Activated CD4-positive, alpha-beta T cell treated with anti-CD3 and anti-CD28 coated beads for 1 hour (primary cell): ENCODE measurements around the gene PXDC1.
"Not testable (repeated sequence)": the region's sequence is repeated elsewhere in the genome, so short reads cannot be mapped to it uniquely, and the experiment has no call there.

ENCODE experiments used
- DNase-seq: peaks from one replicate; pipeline ENCODE4 v3.0.0-alpha.2; 2020

PXDC1 gene

GRCh38 chr6:3729603-3730344, 21.7 kb downstream of the PXDC1 start:
- DNase-seq, result no peak

DNA sequence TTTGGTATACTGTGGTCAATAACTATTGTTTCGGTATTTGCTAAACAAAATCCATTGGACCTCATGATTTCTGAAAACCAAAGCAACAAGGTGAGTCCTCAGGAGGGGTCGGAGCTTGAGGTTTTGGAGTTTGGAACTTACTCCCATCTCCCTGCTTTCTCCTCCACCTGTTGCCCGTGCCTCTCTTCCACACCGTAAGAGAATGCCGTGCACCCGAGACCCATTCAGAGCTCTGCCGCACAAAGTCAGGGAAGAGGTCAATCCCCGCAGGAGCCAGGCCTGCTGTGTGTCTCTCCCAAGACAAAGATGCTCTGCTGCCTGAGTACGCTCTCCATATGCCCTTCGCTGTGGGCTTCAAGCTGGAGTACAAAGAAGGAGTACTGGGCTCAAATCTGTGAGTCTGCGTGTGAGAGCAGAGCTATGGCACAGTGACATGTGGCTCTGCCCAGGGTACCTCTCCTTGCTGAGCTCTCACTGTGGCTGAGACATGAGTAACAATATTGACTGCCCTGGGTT, 23.9 kb downstream of the PXDC1 start:
- no peak for DNase-seq

- DNase-seq, result no peak
These were observed 24.5 kb downstream of the PXDC1 start for GRCh38 chr6:3727036-3727435.

DNA sequence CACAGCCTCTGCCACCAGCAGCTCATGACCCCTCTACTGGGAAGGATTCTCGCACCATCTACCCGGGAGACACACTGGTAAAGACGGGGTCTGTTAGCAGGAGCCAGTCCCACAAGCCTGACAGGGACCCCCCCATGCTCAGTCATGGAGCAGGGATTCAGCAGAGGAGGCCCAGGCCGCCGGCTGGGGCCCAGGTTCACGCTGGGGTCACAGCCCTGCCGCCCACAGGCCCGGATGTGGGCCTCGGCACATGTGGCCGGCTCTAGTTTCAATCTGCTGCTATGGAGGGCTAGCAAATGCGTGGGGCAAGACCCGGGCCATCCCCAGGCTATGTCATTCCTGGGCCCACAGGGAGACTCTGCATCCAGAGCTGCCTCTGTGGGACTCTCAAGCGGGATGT, 25.1 kb downstream of the PXDC1 start:
- no peak for DNase-seq

DNA sequence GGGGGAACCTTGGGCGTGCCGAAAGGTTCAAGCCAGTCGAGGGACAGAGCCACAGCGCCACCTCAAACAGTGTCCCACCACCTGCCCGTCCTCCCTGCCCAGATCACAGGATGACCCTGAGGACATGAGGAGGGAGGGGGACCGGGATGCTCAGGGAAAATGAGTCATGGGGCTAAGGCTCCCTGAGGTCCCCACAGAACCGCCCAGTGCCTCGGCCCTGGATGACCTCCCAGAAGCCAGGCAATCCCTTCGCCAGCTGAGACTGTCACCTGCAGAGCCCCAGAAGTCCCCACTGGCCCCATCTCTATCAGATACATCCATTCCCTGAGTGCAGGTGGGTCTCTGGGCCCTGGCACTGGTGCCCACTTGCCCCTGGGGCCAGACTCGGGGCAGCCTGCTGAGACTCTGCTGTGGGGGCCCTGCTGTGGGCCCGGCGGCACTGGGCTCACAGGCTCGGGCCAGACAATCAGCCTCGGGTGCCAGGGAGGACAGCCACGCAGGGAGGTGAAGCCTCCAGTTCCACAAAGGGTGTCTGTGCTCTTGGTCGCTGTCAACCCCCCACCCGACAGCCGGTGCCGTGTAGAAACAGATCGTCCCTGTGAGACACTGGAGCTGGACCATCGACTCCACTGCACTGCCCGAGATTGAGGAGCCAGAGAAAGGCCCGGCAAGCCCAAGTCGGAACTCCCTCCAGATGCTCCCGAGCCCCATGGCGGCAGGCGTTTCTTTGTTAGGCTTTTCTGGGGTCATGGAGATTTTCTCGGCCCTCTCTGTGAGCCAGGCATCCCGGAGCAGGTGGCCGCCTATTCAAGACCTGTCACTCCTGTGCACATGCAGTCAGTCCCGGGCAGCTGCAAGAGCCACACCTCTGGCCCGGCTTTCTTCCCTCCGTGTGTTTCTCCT, 26.1 kb downstream of the PXDC1 start:
- DNase-seq, result no peak

- DNase-seq, result no peak
These were observed 26.9 kb downstream of the PXDC1 start for GRCh38 chr6:3724451-3725144.

DNA sequence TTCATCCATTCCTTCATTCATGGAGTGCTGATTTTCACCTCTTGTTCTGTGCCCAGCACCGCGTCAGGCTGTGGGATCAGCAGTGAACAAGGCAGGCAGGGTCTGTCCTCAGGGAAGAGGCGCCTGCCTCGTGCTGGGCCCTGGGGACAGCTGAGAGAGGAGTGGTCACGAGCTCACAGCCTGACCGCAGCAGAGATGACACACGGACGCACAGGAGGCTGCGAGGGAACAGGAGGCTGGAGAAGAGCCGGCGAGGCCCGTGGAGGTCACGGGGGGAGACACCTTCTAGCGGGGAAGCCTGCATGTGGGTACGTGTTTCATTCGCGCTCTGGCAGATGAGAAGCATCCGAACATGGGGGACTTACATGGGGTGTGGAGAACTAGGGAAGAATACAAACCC, 27.5 kb downstream of the PXDC1 start:
- no peak for DNase-seq

DNA sequence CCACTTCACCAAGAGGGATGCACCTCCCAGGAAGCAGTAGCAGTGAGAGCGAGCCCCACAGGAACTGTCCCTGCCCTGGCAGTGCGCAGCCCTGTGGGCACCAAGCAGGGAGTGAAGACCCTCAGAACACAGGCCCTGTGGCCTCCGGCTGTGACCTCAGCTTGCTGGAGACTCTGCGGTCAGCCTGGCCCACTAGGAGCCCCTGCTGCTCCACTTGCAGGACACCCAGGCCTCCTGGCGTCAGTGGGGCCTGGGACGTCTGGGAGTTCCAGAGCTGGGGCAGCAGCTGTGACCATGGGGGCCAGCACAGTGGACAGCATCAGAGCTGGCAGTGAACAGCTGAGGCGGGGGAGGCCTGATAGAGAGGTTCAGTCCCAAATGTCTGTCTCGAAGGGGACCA, 28.3 kb downstream of the PXDC1 start:
- DNase-seq, result no peak

DNA sequence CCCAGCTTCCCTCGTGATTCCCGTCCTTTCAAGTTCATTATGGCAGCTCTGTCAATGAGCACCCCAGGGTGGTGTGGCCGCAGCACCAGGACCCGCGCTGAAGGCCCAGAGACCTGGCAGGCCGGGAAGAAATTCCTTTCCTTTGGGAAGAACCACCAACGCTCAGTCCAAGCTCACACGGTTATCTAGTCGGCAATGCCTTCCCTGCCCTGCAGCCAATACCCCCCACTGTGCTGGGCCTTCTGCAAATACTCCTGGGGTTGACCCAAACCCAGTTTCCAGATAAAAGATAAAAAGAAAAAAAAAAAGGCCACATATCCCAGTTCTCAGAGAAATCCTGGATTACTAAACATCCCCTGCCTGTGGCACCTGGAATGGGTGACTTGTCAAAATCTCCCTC, 28.7 kb downstream of the PXDC1 start:
- no peak for DNase-seq

DNA sequence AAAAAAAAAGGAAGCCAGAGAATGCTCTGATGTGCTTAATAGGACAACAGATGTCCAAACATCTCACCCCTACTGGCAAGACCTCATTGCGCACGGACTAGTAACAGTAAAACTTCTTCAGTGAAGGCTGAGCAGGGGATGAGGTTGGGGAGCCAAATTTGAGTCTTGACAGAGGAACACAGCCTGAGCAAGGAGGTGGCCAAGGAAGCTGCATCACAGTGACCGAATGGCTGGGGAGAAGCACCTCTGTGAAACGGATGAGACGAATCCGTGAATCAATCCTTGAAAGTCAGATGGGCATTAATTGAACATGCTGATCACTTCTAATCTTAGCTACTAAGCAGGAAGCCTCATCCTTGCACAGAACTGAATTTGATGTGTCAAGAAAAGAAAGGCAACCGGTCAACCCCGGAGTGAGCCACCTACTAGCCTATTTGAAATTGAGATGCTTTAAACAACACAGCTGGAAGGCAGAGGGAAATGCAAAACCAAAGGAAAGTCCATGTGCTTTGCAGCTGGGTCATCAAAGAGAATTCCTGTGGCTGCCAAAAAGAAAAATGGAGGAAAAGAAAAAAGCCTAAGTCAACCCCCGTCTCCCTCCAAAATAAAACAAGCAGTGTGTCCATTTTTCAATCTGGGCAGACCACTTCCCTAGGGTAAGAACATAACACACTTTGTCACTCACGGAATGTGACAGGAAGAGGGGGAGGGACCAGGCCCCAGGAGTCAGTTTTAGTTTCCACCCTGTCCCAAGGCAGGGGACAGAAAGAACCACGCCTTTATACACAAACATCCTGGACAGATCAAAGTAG, 29.5 kb downstream of the PXDC1 start:
- no peak for DNase-seq

DNA sequence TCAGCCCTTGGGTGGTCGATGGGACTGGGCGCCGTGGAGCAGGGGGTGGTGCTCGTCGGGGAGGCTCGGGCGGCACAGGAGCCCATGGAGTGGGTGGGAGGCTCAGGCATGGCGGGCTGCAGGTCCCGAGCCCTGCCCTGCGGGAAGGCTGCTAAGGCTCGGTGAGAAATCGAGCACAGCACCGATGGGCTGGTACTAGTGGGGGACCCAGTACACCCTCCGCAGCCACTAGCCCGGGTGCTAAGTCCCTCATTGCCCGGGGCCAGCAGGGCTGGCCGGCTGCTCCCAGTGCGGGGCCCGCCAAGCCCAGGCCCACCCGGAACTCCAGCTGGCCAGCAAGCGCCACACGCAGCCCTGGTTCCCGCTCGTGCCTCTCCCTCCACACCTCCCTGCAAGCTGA, 30.7 kb downstream of the PXDC1 start:
- not testable (repeated sequence) for DNase-seq

GRCh38 chr6:3719462-3720308, 31.8 kb downstream of the PXDC1 start:
- DNase-seq, result no peak

DNA sequence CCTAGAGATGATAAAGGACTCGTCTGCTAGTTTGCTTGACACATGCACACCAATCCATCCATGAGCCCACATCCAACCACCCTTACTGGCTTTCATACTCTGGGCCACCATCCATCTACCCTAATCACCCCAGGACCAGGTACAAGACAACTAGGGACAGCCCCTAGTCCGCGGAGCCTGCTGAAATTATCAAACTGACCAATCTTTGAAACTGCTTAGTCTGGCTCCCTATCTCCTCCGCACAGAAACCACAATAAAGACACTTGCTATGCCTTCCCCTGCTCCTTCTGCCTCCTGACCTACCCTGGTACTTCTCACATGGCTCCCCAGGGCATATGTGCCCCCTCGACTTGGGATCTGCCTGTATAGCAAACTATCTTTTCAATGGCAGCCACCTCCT, 33.1 kb downstream of the PXDC1 start:
- DNase-seq, result no peak

DNA sequence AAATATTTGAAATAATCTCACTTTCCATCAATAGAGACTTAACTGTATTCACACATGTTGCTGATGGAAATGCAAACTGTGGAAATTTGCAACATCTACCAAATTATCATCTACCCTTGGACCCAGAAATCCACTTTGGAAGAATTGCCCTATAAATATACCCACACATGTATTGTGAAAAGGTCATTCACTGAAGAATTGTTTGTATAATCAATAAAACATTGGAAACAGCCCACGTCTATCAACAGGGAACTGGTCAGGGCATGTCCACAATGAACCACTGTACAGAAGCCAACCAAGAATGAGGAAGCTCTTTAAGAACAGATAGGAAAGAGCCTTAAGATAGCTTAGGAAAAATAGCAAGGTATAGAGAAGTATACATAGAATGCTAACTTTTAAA, 36.2 kb downstream of the PXDC1 start:
- no peak for DNase-seq

GRCh38 chr6:3714768-3715167, 36.7 kb downstream of the PXDC1 start:
- no peak for DNase-seq

DNA sequence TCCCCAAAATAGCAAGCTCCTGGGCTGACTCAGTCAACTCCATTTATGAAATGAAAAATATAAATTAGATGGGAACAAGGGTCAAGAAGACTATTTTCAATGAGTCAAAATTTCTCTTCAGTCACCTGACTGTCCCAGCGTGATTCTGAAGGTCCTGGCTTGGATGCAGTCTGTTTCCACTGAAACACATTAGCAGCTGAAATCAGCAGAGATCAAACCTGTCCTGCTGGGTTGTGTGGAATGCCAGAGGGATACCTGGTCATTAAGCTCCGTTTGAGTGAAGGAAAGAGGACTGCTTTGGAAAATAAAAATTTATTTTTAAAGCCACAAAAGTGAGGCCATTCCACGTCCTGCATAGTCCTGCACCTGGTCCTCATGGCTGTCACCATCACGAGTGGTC, 37.4 kb downstream of the PXDC1 start:
- DNase-seq, result no peak

GRCh38 chr6:3712827-3713665, 38.5 kb downstream of the PXDC1 start:
- DNase-seq, result no peak

- DNase-seq, result no peak
These were observed 39.7 kb downstream of the PXDC1 start for GRCh38 chr6:3711776-3712175.

- no peak for DNase-seq
These were observed 41.1 kb downstream of the PXDC1 start for GRCh38 chr6:3710403-3710802.

DNA sequence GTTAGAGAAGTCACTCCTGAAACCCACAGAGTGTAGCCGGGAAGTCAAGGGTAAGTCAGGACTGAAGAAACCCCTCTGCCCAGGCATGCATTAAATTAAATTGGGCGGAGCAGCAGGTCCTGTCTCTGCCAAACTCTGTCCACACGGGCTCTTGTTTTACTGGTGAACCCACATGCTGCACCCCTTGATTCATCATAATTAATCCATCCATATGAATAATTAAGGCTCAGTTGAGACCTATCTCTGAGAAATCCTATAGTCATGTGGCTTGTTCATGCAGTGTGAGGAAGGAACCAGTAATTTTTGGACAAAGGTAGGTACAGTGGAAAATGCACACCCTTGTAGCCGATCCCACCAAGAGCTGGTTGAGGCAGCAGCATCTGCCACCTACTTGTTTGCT, 43.0 kb downstream of the PXDC1 start:
- DNase-seq, result no peak
